22Rv1 (cell line): ENCODE data around the gene ADAMTS2.

ENCODE experiments used
- CTCF ChIP-seq: fragments of 450-650 bp; IDR thresholded peaks from 2 replicates; pipeline ENCODE4 v1.5.1; 2017; ENCODE audit warnings: mild to moderate bottlenecking
- ZFX ChIP-seq: fragments of 450-650 bp; IDR thresholded peaks from 2 replicates; pipeline ENCODE4 v1.6.1; 2017; ENCODE audit warnings: antibody characterized with exemption, borderline replicate concordance

DNA sequence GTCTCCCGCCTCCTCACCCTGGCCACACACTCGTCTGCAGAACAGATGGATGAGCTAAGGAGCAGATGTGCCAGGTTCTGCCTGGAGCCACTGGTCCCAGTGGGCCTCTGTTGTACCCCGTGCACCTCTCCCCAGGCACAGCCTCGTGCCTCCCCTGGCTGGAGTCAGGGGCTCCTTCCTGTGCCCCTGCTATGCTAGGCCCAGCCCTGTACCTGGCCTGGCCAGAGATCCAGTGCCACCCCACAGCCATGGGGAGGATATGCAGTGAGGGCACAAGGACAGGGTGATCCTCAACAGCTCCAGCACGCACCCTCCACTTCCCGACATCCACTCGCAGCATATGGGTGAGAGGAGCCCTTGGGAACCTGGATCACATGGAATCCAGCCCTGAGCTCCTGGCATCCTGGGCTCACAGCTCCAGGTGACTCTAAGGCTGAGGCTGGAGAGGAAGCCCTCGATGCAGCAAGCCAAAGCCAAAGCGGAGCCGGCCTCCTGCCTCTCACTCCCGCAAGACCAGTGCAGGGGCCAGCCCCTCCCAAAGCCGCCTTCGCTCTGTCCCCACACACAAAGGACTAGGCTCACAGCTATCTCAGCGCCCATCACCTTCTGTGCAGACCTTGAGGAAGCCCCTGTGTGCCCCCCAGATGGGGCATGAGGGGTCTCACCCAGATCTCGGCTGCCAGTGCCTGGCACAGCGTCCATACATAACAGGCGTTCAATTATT, 23.7 kb upstream of the ADAMTS2 start:
- TF ChIP-seq CTCF (no peak), ZFX (no peak)
